ENCODE results near the gene DNAH17. TPM values are rescaled to one million over a fixed set of nuclear protein-coding genes. Genes with fewer than 3 reads are reported as not detected.

The DNAH17 gene
- total and polyA plus RNA-seq, 2 of the 13 experiments (the other 11 are each of a cell fraction or from before 2014, with no cell fraction given): 0.86 to 1.6 TPM

DNA sequence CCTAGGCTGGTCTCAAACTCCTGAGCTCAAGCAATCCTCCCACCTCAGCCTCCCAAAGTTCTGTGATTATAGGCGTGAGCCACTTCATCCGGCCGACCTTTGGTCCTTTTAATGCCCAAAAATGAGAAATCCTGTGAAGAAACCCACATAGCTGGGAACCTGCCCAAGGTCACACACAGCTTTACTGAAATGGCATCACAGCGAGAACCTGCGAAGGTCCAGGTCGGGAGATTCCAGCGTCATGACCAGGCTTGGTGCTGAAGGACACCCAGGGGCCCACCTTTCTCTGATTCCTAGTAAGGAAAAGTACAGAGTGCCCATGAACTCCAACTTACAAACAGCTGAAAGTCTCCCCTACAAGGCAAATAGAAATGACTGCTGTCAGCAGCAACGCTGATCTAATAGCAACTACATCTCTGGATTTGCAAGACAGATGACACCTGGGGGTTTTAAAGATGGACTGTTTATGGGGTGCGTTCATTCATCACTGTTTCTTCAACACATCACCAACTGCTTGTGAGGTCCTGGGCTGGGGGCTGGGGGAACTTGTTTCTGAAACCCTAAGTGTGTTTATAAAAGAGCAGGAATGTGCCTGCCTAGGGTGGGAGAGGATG, 24.5 kb upstream of the DNAH17 start (continued):
- TF ChIP-seq ETV5 (CRISPR knock-in tag; IDR thresholded peaks at IDR 0.05; ENCODE audit: borderline replicate concordance) (peak; percentile 96), ZNF432 (CRISPR knock-in tag; IDR thresholded peaks at IDR 0.05; ENCODE audit: borderline replicate concordance) (no peak), ZNF652 (CRISPR knock-in tag; IDR thresholded peaks at IDR 0.05; ENCODE audit: borderline replicate concordance, low read depth) (peak; percentile 51; the same call in 1 of the 2 replicates), ZNF766 (CRISPR knock-in tag; IDR thresholded peaks at IDR 0.05; ENCODE audit: borderline replicate concordance) (peak; percentile 96), TSC22D2 (CRISPR knock-in tag; IDR thresholded peaks at IDR 0.05; ENCODE audit: borderline replicate concordance) (0 out of 2 replicates have a peak, but pooled peaks have one; percentile 83), RBFOX2 (IDR thresholded peaks at IDR 0.05; ENCODE audit: low read depth, low read length) (no peak; the same call in 1 of the 2 replicates)
- TF ChIP-seq, protein P1, sequence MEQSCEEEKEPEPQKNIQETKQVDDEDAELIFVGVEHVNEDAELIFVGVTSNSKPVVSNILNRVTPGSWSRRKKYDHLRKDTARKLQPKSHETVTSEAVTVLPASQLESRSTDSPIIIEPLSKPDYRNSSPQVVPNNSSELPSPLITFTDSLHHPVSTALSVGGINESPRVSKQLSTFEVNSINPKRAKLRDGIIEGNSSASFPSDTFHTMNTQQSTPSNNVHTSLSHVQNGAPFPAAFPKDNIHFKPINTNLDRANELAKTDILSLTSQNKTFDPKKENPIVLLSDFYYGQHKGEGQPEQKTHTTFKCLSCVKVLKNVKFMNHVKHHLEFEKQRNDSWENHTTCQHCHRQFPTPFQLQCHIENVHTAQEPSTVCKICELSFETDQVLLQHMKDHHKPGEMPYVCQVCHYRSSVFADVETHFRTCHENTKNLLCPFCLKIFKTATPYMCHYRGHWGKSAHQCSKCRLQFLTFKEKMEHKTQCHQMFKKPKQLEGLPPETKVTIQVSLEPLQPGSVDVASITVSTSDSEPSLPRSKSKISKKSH (CRISPR knock-in tag; IDR thresholded peaks at IDR 0.05; ENCODE audit: borderline replicate concordance): peak; percentile 61; the same call in 1 of the 2 replicates
- TF ChIP-seq, protein P2, sequence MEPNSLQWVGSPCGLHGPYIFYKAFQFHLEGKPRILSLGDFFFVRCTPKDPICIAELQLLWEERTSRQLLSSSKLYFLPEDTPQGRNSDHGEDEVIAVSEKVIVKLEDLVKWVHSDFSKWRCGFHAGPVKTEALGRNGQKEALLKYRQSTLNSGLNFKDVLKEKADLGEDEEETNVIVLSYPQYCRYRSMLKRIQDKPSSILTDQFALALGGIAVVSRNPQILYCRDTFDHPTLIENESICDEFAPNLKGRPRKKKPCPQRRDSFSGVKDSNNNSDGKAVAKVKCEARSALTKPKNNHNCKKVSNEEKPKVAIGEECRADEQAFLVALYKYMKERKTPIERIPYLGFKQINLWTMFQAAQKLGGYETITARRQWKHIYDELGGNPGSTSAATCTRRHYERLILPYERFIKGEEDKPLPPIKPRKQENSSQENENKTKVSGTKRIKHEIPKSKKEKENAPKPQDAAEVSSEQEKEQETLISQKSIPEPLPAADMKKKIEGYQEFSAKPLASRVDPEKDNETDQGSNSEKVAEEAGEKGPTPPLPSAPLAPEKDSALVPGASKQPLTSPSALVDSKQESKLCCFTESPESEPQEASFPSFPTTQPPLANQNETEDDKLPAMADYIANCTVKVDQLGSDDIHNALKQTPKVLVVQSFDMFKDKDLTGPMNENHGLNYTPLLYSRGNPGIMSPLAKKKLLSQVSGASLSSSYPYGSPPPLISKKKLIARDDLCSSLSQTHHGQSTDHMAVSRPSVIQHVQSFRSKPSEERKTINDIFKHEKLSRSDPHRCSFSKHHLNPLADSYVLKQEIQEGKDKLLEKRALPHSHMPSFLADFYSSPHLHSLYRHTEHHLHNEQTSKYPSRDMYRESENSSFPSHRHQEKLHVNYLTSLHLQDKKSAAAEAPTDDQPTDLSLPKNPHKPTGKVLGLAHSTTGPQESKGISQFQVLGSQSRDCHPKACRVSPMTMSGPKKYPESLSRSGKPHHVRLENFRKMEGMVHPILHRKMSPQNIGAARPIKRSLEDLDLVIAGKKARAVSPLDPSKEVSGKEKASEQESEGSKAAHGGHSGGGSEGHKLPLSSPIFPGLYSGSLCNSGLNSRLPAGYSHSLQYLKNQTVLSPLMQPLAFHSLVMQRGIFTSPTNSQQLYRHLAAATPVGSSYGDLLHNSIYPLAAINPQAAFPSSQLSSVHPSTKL (CRISPR knock-in tag; IDR thresholded peaks at IDR 0.05): peak; percentile 99
- TF ChIP-seq, protein P3, sequence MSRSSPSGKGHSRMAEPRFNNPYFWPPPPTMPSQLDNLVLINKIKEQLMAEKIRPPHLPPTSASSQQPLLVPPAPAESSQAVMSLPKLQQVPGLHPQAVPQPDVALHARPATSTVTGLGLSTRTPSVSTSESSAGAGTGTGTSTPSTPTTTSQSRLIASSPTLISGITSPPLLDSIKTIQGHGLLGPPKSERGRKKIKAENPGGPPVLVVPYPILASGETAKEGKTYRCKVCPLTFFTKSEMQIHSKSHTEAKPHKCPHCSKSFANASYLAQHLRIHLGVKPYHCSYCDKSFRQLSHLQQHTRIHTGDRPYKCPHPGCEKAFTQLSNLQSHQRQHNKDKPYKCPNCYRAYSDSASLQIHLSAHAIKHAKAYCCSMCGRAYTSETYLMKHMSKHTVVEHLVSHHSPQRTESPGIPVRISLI (CRISPR knock-in tag; IDR thresholded peaks at IDR 0.05; ENCODE audit: borderline replicate concordance): peak; percentile 68; the same call in 1 of the 2 replicates
- TF ChIP-seq, protein P4, sequence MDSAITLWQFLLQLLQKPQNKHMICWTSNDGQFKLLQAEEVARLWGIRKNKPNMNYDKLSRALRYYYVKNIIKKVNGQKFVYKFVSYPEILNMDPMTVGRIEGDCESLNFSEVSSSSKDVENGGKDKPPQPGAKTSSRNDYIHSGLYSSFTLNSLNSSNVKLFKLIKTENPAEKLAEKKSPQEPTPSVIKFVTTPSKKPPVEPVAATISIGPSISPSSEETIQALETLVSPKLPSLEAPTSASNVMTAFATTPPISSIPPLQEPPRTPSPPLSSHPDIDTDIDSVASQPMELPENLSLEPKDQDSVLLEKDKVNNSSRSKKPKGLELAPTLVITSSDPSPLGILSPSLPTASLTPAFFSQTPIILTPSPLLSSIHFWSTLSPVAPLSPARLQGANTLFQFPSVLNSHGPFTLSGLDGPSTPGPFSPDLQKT (CRISPR knock-in tag; IDR thresholded peaks at IDR 0.05; ENCODE audit: borderline replicate concordance): no peak; the same call in 1 of the 2 replicates
- TF ChIP-seq, protein P5, sequence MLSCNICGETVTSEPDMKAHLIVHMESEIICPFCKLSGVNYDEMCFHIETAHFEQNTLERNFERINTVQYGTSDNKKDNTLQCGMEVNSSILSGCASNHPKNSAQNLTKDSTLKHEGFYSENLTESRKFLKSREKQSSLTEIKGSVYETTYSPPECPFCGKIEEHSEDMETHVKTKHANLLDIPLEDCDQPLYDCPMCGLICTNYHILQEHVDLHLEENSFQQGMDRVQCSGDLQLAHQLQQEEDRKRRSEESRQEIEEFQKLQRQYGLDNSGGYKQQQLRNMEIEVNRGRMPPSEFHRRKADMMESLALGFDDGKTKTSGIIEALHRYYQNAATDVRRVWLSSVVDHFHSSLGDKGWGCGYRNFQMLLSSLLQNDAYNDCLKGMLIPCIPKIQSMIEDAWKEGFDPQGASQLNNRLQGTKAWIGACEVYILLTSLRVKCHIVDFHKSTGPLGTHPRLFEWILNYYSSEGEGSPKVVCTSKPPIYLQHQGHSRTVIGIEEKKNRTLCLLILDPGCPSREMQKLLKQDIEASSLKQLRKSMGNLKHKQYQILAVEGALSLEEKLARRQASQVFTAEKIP (CRISPR knock-in tag; IDR thresholded peaks at IDR 0.05; ENCODE audit: borderline replicate concordance): no peak

Measured in HepG2 (cell line).